ACHN (cell line): ENCODE results near the gene FAM120B.

Experiments
- DNase-seq: peaks from one replicate; pipeline ENCODE4 v3.0.0-alpha.2; 2015
- in situ Hi-C: cut with HindIII; loops from 2 replicates; pipeline ENCODE4 v1.10.0; 2017; ENCODE audit warnings: low sequenced_read_pairs, low pct_ligation_motif_present, low pct_unique_long_range_greater_than_20kb

Gene FAM120B

GRCh38 chr6:170294813-170295509 lies 11.6 kb upstream of the FAM120B start:
- in situ Hi-C loops: no loop called here
- no peak for DNase-seq

GRCh38 chr6:170295510-170296422 lies 10.8 kb upstream of the FAM120B start:
- no peak for DNase-seq
- in situ Hi-C loops: no loop called here

- no peak for DNase-seq
- in situ Hi-C loops: no loop called here
Measured at GRCh38 chr6:170296423-170296745, 10.2 kb upstream of the FAM120B start.

DNA sequence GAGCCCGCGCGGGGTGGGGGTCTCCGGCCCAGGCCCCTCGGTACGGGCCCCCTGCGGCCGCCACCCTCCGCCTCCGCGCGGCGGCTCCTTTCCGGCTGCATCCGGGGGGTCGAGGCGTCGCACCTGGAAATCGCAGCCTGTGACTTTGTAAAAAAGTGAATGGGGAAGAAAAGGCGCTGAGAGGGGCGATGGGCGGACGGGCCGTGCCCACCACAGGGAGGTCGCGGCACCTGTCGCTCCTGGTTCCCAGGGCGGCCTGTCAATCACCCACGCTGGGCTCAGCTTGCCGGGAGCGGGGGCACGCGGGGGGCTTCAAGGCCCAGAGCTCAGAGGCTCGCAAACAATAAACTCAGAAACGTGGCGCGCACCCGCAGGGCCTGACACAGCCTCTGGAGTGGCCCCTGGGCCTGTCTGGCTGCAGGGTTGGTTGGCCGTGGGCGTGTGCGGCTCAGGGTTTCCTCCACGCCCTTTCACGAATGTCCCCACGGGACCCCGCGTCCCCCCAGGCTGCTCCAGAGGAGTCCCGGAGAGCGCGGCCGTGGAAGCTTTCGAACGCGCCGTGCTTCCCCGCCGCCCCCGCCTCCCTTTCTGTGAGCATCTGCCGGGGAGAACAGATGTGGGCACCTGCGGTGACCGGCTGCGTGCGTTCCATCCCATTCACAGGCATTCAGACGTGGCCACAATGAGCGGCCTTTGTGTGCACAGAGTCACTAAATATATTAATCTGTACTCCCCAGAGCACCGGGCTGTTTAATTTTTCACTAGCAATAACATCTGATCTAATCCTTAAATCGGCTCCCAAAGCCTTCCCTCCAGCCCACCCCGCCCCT lies 9.6 kb upstream of the FAM120B start:
- in situ Hi-C loops: no loop called here
- DNase-seq: no peak

DNA sequence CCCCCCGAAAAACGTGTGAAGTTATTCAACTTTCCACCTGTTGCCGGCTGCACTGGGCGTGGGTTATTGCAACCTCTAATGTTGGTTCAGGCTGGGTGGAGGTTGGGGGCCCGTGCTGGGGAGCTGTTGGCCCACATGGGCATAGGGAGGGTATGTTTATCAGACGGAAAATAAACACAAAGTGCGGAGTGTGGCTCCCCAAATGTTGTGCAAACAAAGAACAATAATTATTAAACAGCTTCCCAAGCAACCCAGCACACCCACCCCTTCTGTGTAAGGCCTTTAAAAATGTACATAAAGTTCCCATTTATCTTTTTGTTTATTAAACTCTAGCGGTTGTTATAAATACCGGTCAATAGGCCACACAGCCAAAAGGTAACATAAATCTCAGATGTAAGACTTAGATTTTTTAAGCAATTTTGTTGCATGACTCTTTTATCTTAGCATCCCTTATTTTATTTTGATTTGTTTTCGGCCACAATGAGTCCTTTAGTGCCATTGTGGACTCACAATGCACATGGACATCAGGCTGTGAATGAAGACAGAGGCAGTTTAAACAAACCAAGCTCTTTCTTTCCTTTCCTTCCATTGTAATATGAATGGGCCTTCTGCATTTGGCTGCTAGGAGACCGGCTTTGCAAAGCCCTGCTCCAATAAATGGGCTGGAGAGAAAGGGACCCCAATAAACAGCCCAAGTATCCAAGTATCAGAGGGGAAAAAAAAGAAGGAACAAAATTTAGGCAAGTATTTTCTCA lies 8.8 kb upstream of the FAM120B start:
- in situ Hi-C loops: no loop called here
- DNase-seq: no peak

DNA sequence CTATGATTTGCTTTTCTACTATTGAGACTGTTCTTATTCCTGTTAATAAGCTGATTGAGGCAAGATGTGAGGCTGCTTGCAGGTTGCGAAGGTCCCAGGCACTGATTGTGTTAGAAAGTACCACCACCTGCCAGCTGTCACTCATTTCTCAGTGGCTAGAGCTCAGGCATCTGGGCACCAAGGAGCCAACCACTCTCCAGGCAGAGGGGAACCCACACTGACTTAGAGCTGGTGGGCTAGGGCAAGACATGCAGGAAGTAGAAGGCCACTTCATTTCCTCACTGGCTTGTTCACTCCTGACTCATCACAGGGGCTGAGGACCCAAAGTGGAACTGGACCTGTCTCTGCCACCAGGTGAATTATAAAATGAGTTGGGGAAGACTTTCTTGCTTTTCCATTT lies 7.9 kb upstream of the FAM120B start:
- DNase-seq: no peak
- in situ Hi-C loops: no loop called here

DNA sequence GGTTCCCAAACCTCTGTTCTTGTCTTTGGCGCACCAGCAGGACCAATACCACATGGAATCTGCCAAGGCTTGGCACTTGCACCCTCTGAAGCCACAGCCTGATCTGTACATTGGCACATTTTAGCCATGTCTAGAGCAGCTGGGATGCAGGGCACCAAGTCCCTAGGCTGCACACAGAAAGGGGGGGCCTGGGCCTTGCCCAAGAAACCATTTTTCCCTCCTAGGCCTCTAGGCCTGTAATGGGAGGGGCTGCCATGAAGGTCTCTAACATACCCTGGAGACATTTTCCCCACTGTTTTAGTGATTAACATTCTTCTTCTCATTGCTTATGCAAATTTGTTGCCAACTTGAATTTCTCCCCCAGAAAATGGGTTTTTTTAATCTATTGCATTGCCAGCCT lies 5.4 kb upstream of the FAM120B start:
- DNase-seq: no peak
- in situ Hi-C loops: no loop called here

DNA sequence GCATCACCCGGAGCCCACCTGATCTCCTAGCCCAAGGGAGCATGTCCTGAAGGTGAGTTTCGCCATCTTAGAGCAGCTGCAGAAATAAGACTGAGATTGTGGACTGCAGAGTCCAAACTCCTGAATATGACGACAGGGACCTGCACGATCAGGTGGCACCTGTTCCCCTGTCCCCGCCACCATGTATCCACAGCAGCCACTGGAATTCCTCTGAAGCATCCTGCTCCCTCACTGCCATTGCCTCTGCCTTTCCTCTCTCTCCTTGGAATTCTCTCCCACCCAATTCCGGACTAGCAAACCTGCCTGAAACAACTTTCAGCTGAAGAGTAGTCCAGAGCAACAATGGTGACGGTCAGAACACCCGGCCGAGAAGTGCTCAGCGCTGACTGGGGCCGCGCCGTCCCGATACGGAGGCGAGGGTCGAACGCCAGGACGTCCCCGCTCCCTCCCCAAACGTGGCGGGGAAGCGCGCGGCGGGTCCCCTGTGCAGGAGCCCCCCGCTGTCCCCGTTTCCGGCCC lies 694 bp upstream of the FAM120B start:
- DNase-seq: no peak
- in situ Hi-C loops: no loop called here

DNA sequence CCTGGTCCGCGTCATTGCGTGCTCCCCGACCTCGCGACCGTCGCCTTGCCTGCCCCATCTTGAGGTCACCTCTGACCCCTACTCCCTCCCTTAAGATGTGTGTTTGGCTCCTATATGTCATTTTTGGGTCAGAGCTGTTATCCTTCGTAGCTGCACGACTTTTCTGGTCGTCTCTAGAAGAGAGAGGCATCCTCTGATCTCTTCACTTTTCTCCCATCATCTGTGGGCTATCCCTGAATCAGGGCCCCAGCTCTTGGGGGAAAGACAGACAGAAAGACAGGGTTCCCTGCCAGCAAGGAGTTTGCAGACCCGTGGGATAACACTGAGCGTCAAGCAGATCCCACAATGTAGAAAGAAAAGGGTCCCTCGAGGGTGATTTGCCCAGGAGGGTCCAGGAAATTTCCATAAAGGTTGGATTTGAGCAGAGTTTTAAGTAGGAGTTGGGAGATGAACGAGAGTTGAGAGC lies 555 bp downstream of the FAM120B start:
- in situ Hi-C loops: no loop called here
- no peak for DNase-seq

DNA sequence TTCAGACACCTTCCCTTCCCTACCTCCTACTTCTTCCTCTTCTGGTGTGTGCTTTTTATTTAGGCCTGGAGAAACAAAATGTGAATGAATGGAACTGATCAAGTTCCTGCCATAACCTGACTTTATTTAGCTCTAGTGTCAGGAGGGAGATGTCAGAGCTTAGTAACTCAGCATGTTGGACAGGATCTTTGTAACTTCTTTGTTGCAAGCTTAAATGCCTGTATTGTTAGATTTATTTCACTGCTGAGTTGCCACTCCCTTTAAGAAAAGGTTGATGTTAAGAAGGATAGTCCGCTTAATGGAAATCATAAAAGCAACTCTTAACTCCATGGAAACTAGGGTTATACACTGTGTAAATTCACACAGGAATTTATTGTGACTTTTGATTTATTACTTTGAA lies 2.2 kb downstream of the FAM120B start:
- in situ Hi-C loops: no loop called here
- DNase-seq: no peak

DNA sequence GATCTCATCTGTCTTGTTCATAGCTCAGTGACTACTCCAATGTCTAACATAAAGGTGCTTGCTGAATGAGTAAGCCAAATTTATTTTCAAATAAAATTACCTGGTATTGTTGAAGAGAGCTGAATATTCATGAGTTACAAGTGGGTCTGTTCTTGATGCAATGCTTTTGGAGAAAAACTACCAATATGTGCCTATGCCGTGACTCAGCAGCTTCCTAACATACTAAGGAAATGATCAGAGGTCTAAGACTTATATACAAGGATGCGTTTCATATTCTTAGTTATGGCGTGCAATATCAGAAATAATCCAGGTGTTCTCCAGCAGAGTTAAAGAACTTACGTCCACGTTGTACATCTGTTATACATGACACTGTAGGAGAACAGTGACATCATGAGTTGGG lies 5.1 kb downstream of the FAM120B start:
- in situ Hi-C loops: no loop called here
- no peak for DNase-seq

DNA sequence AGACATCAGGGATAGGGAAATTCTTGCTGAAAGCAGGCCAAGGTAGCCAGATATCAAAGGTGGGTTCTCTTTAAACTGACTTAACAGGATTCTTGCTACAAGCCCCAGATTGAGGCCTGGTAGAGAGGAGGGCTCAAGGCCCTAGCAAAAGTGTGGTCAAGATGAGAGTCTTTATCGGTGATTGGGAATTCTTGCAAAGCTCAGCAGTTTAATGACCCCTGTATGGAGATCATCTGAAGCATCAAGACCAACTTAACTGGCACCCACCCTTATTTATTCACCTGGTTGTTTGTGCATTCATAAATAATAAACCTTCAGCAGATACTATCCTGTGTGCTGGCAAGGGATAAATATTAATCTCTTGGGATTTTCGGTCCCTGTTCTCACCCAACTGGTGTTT lies 6.3 kb downstream of the FAM120B start:
- no peak for DNase-seq
- in situ Hi-C loops: no loop called here

DNA sequence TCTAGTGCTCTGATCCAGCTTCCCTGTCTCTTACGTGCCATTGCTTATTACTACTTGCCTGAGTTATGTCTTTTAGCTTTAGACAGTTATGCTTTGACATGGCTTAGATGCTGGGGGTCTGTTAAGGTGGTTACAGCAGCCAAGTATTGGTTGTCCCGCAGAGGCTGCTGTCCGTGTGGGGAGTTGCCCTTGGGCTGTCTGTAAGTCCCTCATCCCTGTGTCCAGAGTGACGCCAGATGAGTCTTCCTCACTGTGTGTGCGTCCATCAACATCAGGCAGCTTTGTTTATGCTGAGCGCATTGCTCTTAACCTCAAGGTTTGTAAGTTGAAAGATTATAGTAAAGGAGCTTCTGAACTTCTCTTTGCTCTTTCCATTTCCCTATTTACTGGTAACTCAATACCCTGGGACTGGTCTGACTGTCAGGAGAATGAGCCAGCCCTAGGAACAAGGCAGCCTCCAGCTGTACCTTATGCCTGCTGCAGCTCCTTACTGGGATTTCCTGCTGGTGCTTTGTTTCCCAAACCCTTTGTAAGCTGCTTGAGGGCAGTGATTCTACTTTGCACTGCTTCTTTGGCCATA lies 7.2 kb downstream of the FAM120B start:
- no peak for DNase-seq
- in situ Hi-C loops: no loop called here

DNA sequence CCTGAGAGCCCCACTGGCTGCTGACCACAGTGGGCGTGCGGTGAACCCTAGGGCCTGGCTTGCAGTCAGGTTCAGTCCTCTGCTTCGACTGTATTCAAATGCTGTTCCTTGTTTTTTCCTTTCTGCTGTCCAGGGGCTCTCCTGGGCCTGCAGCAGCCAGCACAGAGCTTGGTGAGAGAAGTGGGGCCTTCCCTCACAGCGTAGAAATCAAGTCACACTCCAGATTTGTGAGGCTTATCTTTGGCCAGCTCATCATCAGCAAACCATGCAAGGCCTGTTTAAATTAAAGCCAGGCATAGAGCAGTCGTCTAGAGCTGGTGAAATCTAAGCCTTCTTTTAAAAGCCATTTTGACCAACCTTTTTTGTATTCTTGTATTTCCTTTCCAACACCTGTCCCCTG lies 8.4 kb downstream of the FAM120B start:
- DNase-seq: no peak
- in situ Hi-C loops: no loop called here

- DNase-seq: no peak
- in situ Hi-C loops: no loop called here
Measured at GRCh38 chr6:170316071-170316470, 9.5 kb downstream of the FAM120B start.

DNA sequence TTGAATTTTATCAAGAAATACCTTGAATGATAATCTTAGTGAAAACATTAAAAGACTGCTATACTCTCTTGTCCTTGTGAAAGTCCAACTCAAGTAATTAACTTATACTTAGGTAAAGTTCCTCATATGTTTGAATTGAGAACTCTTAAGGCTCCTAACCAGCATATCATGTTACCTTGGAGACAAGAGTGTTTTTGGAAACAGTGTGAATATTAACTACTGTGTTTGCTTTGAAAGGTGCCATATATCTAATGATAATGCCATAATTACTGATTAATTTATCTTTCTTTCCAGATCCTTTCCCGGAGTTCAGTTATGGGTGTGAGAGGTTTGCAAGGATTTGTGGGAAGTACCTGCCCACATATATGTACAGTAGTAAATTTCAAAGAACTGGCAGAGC lies 10.5 kb downstream of the FAM120B start:
- no peak for DNase-seq
- in situ Hi-C loops: no loop called here

GRCh38 chr6:170317718-170318117 lies 11.2 kb downstream of the FAM120B start:
- no peak for DNase-seq
- in situ Hi-C loops: no loop called here

DNA sequence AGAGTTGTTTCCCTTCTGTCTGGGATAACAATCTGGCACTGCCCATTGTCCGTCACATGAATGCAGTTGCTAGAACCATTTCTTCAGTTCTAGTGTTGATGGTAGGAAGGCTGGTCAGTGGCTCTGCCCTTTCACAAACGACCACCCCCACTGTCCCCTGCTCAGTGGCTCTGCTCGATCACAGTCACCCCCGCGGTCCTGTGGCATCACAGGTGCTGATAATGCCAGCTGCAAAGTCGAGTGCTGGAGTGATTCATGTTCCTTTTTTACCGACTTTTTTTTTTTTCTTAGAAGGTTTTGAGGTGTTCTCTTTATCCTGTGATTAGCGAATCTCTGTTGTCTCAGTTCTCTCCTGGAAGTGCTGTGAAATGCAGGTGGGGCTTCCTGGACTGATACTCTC lies 22.8 kb downstream of the FAM120B start:
- DNase-seq: no peak
- in situ Hi-C loops: no loop called here
